HepG2 (cell line): ENCODE measurements around the gene CD33. TPM values are rescaled to one million over a fixed set of nuclear protein-coding genes. Genes with fewer than 3 reads are reported as not detected.

Source experiments
- ATAC-seq: fragments of 200-7000 bp; cut with Tn5 transposase; 3 replicates; pipeline ENCODE4 v1.9.1; 2020; ENCODE audit warnings: mild to moderate bottlenecking, moderate library complexity
- BruUV-seq: library from RNA; stranded (reverse); fragments of 400-500 nt; replicated peaks from 2 replicates; lab custom pipeline; 2021; lab: Mats Ljungman, UMichigan
- CTCF ChIA-PET: fragments of 300-600 bp; formaldehyde crosslinking; extraction: SDS; loops from one replicate; lab custom pipeline; 2021; ENCODE audit warnings: low total read pairs, inconsistent platforms, low intra/inter-chr PET ratio; lab: Yijun Ruan, JAX
- POLR2A ChIA-PET: fragments of 350-600 bp; sonication (Branson Sonifier 250); formaldehyde crosslinking; loops from one replicate; lab custom pipeline; 2020; ENCODE audit warnings: antibody characterized with exemption, inconsistent platforms; lab: Yijun Ruan, JAX
- DNase-seq: peaks from one replicate; pipeline ENCODE4 v3.0.0-alpha.2; 2015; ENCODE audit warnings: low spot score
- FAIRE-seq: peaks from 3 replicates; lab custom pipeline; 2011; peaks lifted over from hg19 to GRCh38; lab: Jason Lieb, UNC
- H2AFZ ChIP-seq: one replicate; pipeline ENCODE4 v1.6.1; 2011; ENCODE audit warnings: low read length, inconsistent platforms
- H3K27ac ChIP-seq: fragments of 300-600 bp; 3 replicates; pipeline ENCODE4 v1.8.0; 2011; ENCODE audit warnings: mixed run types, mild to moderate bottlenecking, mixed read lengths, low read length, inconsistent platforms; ENCODE audit not compliant: insufficient read depth; ENCODE audit errors: extremely low read length
- H3K27me3 ChIP-seq, 2 experiments: fragments of 200-600 bp in 1 of 2; 2 replicates in 1 of 2; 3 replicates in 1 of 2; pipeline versions ENCODE4 v1.6.0 to v1.8.0; 2011; ENCODE audit warnings: low read length in 2 of 2, mild to moderate bottlenecking in 2 of 2, moderate library complexity in 2 of 2, inconsistent platforms in 1 of 2; ENCODE audit not compliant: insufficient read depth in 2 of 2, control insufficient read depth in 1 of 2
- H3K36me3 ChIP-seq, 2 experiments: fragments of 200-600 bp in 1 of 2; replicated peaks in 1 of 2; 2 replicates in 1 of 2; 3 replicates in 1 of 2; pipeline versions ENCODE4 v1.5.1 to v1.8.0; 2011; ENCODE audit warnings: low read length in 2 of 2, inconsistent platforms in 1 of 2; ENCODE audit not compliant: insufficient read depth in 2 of 2, control insufficient read depth in 1 of 2
- H3K4me1 ChIP-seq: 2 replicates; pipeline ENCODE4 v1.5.1; 2012; ENCODE audit warnings: low read length, inconsistent platforms; ENCODE audit not compliant: insufficient read depth
- H3K4me2 ChIP-seq: 2 replicates; pipeline ENCODE4 v1.6.0; 2011; ENCODE audit warnings: low read depth, low read length, inconsistent platforms
- H3K4me3 ChIP-seq, 3 experiments: fragments of 200-600 bp in 1 of 3; sonication (generic), shearing (Covaris generic) in 1 of 3; replicated peaks in 1 of 3; 2 replicates each; pipeline ENCODE4 v1.5.1; 2011 to 2016; ENCODE audit warnings: low read length in 3 of 3, inconsistent platforms in 2 of 3, low read depth in 2 of 3, mild to moderate bottlenecking in 2 of 3, control low read depth in 1 of 3, mixed read lengths in 1 of 3; ENCODE audit not compliant: insufficient read depth in 1 of 3
- H3K79me2 ChIP-seq: one replicate; pipeline ENCODE4 v1.6.1; 2011; ENCODE audit warnings: low read length, inconsistent platforms; ENCODE audit not compliant: insufficient read depth
- H3K9ac ChIP-seq: 2 replicates; pipeline ENCODE4 v1.6.0; 2011; ENCODE audit warnings: mild to moderate bottlenecking, low read depth, low read length, inconsistent platforms; ENCODE audit not compliant: insufficient read depth
- H3K9me3 ChIP-seq: 2 replicates; pipeline ENCODE4 v1.5.1; 2012; ENCODE audit warnings: mild to moderate bottlenecking, low read length
- H4K20me1 ChIP-seq: 2 replicates; pipeline ENCODE4 v1.6.0; 2011; ENCODE audit warnings: inconsistent platforms, mild to moderate bottlenecking, low read length, moderate library complexity; ENCODE audit not compliant: insufficient read depth
- CSRNP2 ChIP-seq: sonication (generic); formaldehyde crosslinking; conservative IDR thresholded peaks from 2 replicates; pipeline ENCODE4 v1.8.0; 2022; ENCODE audit warnings: low read depth, missing genetic modification reagents
- MAFK ChIP-seq, 2 experiments: IDR thresholded peaks in 1 of 2; conservative IDR thresholded peaks in 1 of 2; 2 replicates each; pipeline ENCODE4 v1.6.1; 2011; ENCODE audit warnings: improper control_type of control experiment in 2 of 2, low read length in 2 of 2
- SAP130 ChIP-seq: IDR thresholded peaks from 2 replicates; pipeline ENCODE4 v1.6.1; 2016; ENCODE audit warnings: low read depth
- TRIM24 ChIP-seq: sonication (generic); formaldehyde crosslinking; IDR thresholded peaks from 2 replicates; pipeline ENCODE4 v1.8.0; 2022; ENCODE audit warnings: mild to moderate bottlenecking, missing genetic modification reagents
- ZBTB37 ChIP-seq: sonication (generic); formaldehyde crosslinking; IDR thresholded peaks from 2 replicates; pipeline ENCODE4 v1.4.0; 2020; ENCODE audit warnings: mild to moderate bottlenecking, missing genetic modification reagents
- ZNF121 ChIP-seq: sonication (generic); formaldehyde crosslinking; IDR thresholded peaks from 2 replicates; pipeline ENCODE4 v1.5.0; 2020; ENCODE audit warnings: mild to moderate bottlenecking, missing genetic modification reagents
- ZNF432 ChIP-seq: sonication (generic); formaldehyde crosslinking; IDR thresholded peaks from 2 replicates; pipeline ENCODE4 v1.5.0; 2020; ENCODE audit warnings: missing genetic modification reagents, mild to moderate bottlenecking, borderline replicate concordance
- WGBS: methylation state at CpG from one replicate; pipeline ENCODE4 v1.1.6; 2017; ENCODE audit warnings: low lambda C conversion rate; 5-methylcytosine and 5-hydroxymethylcytosine counted together
- in situ Hi-C: cut with HindIII; loops from 2 replicates; pipeline ENCODE4 v1.10.0; 2017; ENCODE audit warnings: low pct_unique_long_range_greater_than_20kb; ENCODE audit not compliant: extremely low pct_ligation_motif_present
- intact Hi-C: fragments of 100-400 bp; cut with micrococcal nuclease; formaldehyde crosslinking; loops from one replicate; pipeline ENCODE4 v1.10.0; 2022; ENCODE audit not compliant: unreplicated experiment
- polyA plus RNA-seq, 8 experiments: library from polyadenylated mRNA; depleted of rRNA in 3 of 8; stranded (reverse) in 7 of 8; unstranded in 1 of 8; fragments of >200 nt; fragmentation: Illumina TruSeq in 4 of 8; extraction: Trizol in 4 of 8; gene quantifications; 2 replicates each; pipeline versions ENCODE4 v1.2.1 to v1.2.3, GENCODE V29; 2011 to 2016; ENCODE audit warnings: low read depth in 4 of 8, missing spikeins in 1 of 8, mixed read lengths in 1 of 8; ENCODE audit not compliant: insufficient read depth in 1 of 8
- total RNA-seq, 5 experiments: library from RNA; depleted of rRNA; stranded (reverse); fragments of >200 nt; fragmentation: Illumina TruSeq; extraction: Trizol; gene quantifications; 2 replicates each; pipeline ENCODE4 v1.2.3, GENCODE V29; 2016; ENCODE audit warnings: low read depth in 1 of 5
- TF ChIP-seq, protein P1 (sequence below), 2 experiments: IDR thresholded peaks; 2 replicates each; pipeline ENCODE4 v1.6.1; 2011 to 2012; ENCODE audit warnings: low read length in 2 of 2, borderline replicate concordance in 1 of 2, low read depth in 1 of 2, mild to moderate bottlenecking in 1 of 2, moderate library complexity in 1 of 2
- TF ChIP-seq, protein P2 (sequence below): IDR thresholded peaks from 2 replicates; pipeline ENCODE4 v1.6.1; 2016; ENCODE audit warnings: missing genetic modification reagents, missing compliant biosample characterization

Gene CD33
- total and polyA plus RNA-seq, 2 of the 13 experiments (the other 11 are each of a cell fraction or from before 2014, with no cell fraction given), result 0.29 TPM; not detected in 1

DNA sequence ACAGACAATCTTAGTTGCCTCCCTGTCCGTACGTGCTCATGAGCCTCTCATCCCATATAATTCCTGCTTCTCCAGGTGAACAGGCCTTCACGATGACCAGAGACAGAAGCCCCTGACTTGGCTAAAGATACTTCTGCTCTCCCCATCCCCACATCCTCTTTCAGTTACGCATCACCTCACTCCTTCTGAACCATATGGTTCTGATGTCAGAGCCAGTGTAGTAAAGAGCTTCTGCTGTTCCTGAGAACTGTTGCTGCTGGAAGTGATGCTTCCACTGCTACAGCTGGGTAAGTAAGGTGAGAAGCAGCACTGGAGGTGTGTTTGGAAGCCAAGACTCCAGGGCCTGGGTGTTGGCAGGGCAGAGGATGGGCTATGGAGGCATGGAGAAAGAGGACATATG, 38.9 kb downstream of the CD33 start:
- Histone ChIP-seq H2AFZ (no peak overlapping the region), H3K27me3 (peaks cover 2 to 26% of the 10 kb centered on the region in 2 experiments; a peak in 4 of 5 replicates), H3K36me3 (no peaks in the 10 kb centered on the region), H4K20me1 (no peaks in the 10 kb centered on the region), H3K9ac (no peak overlapping the region), H3K9me3 (no peaks in the 10 kb centered on the region), H3K4me2 (no peak overlapping the region), H3K4me3 (no peak overlapping the region), H3K27ac (no peak overlapping the region), H3K4me1 (no peaks in the 10 kb centered on the region), H3K79me2 (no peaks in the 10 kb centered on the region)
- intact Hi-C loops (no loop called here), in situ Hi-C loops (loop anchor here (10.0 kb wide), 1 partner anchor 109 kb away; no protein-coding TSS in a partner anchor)
- TF ChIP-seq CSRNP2 (CRISPR knock-in tag), result no peak
- no peak for TF ChIP-seq ZBTB37 (CRISPR knock-in tag)
- TF ChIP-seq ZNF121 (CRISPR knock-in tag), result no peak
- TF ChIP-seq ZNF432 (CRISPR knock-in tag), result no peak
- TF ChIP-seq, protein P1, sequence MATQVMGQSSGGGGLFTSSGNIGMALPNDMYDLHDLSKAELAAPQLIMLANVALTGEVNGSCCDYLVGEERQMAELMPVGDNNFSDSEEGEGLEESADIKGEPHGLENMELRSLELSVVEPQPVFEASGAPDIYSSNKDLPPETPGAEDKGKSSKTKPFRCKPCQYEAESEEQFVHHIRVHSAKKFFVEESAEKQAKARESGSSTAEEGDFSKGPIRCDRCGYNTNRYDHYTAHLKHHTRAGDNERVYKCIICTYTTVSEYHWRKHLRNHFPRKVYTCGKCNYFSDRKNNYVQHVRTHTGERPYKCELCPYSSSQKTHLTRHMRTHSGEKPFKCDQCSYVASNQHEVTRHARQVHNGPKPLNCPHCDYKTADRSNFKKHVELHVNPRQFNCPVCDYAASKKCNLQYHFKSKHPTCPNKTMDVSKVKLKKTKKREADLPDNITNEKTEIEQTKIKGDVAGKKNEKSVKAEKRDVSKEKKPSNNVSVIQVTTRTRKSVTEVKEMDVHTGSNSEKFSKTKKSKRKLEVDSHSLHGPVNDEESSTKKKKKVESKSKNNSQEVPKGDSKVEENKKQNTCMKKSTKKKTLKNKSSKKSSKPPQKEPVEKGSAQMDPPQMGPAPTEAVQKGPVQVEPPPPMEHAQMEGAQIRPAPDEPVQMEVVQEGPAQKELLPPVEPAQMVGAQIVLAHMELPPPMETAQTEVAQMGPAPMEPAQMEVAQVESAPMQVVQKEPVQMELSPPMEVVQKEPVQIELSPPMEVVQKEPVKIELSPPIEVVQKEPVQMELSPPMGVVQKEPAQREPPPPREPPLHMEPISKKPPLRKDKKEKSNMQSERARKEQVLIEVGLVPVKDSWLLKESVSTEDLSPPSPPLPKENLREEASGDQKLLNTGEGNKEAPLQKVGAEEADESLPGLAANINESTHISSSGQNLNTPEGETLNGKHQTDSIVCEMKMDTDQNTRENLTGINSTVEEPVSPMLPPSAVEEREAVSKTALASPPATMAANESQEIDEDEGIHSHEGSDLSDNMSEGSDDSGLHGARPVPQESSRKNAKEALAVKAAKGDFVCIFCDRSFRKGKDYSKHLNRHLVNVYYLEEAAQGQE (IDR thresholded peaks at IDR 0.05; ENCODE audit: borderline replicate concordance in 1 of 2, low read depth in 1 of 2, low read length in 2 of 2), result no peak
- TF ChIP-seq SAP130 (CRISPR knock-in tag), result no peak
- TF ChIP-seq TRIM24 (CRISPR knock-in tag), result no peak
- no peak for TF ChIP-seq MAFK (conservative IDR thresholded peaks at IDR 0.05 in 1 of 2, IDR thresholded peaks at IDR 0.05 in 1 of 2; ENCODE audit: low read length in 2 of 2)
- TF ChIP-seq, protein P2, sequence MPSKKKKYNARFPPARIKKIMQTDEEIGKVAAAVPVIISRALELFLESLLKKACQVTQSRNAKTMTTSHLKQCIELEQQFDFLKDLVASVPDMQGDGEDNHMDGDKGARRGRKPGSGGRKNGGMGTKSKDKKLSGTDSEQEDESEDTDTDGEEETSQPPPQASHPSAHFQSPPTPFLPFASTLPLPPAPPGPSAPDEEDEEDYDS (CRISPR knock-in tag), result no peak
- POLR2A ChIA-PET, result no interaction called here
- no peak for DNase-seq
- CTCF ChIA-PET, result no interaction called here
- BruUV-seq, result no TSS peak
- no peak for ATAC-seq
- no peak for FAIRE-seq
- WGBS, result 16% methylated on average over 4 of the region's 4 CpGs
